Tibial nerve (tissue), 4 donors: ENCODE data around the gene ARHGEF16.

ENCODE experiments used
- EP300 ChIP-seq, 2 donors: sonication (generic); formaldehyde crosslinking; IDR thresholded peaks; one replicate each; pipeline ENCODE4 v1.6.1; 2017; ENCODE audit warnings: antibody characterized with exemption in 2 of 2, mild to moderate bottlenecking in 1 of 2
- POLR2A ChIP-seq, 2 donors: fragments of 450-650 bp; IDR thresholded peaks; one replicate each; pipeline ENCODE4 v1.6.1; 2017; ENCODE audit warnings: antibody characterized with exemption in 2 of 2, mild to moderate bottlenecking in 2 of 2, moderate library complexity in 2 of 2
- TF ChIP-seq, protein P1 (sequence below), 5 experiments: fragments of 200-600 bp in 3 of 5; fragments of 450-650 bp in 2 of 5; sonication (generic) in 3 of 5; IDR thresholded peaks; one replicate each; pipeline ENCODE4 v1.5.1; 2016 to 2019; ENCODE audit warnings: antibody characterized with exemption in 5 of 5, mild to moderate bottlenecking in 3 of 5, moderate library complexity in 2 of 5

GRCh38 chr1:3510136-3510955, 55.9 kb downstream of the ARHGEF16 start:
- TF ChIP-seq, protein P1, sequence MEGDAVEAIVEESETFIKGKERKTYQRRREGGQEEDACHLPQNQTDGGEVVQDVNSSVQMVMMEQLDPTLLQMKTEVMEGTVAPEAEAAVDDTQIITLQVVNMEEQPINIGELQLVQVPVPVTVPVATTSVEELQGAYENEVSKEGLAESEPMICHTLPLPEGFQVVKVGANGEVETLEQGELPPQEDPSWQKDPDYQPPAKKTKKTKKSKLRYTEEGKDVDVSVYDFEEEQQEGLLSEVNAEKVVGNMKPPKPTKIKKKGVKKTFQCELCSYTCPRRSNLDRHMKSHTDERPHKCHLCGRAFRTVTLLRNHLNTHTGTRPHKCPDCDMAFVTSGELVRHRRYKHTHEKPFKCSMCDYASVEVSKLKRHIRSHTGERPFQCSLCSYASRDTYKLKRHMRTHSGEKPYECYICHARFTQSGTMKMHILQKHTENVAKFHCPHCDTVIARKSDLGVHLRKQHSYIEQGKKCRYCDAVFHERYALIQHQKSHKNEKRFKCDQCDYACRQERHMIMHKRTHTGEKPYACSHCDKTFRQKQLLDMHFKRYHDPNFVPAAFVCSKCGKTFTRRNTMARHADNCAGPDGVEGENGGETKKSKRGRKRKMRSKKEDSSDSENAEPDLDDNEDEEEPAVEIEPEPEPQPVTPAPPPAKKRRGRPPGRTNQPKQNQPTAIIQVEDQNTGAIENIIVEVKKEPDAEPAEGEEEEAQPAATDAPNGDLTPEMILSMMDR (IDR thresholded peaks at IDR 0.05): no peak
- no peak for TF ChIP-seq POLR2A (IDR thresholded peaks at IDR 0.05)
- no peak for TF ChIP-seq EP300 (IDR thresholded peaks at IDR 0.05)
